Fibroblast of skin of abdomen (primary cell): ENCODE data around the gene EYS.
"Not testable (repeated sequence)": the region's sequence is repeated elsewhere in the genome, so short reads cannot be mapped to it uniquely, and the experiment has no call there.

Experiments used
- DNase-seq: peaks from one replicate; pipeline ENCODE4 v3.0.0-alpha.2; 2013

The EYS gene

GRCh38 chr6:64113704-64114103 is 1593.3 kb downstream of the EYS start:
- DNase-seq: no peak

- DNase-seq: no peak
Observed at GRCh38 chr6:64104051-64104450, 1603.0 kb downstream of the EYS start.

GRCh38 chr6:64103480-64103879 is 1603.5 kb downstream of the EYS start:
- DNase-seq: no peak

GRCh38 chr6:64100702-64101303 is 1606.2 kb downstream of the EYS start:
- no peak for DNase-seq

- DNase-seq: no peak
Observed at GRCh38 chr6:64090352-64090751, 1616.7 kb downstream of the EYS start.

GRCh38 chr6:64085126-64085525 is 1621.9 kb downstream of the EYS start:
- no peak for DNase-seq

- no peak for DNase-seq
Observed at GRCh38 chr6:64084185-64084663, 1622.8 kb downstream of the EYS start.

- no peak for DNase-seq
Observed at GRCh38 chr6:64083261-64083660, 1623.8 kb downstream of the EYS start.

GRCh38 chr6:64081453-64081852 is 1625.6 kb downstream of the EYS start:
- peak; percentile 64 for DNase-seq

GRCh38 chr6:64074981-64075380 is 1632.0 kb downstream of the EYS start:
- DNase-seq: no peak

- DNase-seq: no peak
Observed at GRCh38 chr6:64072686-64073085, 1634.3 kb downstream of the EYS start.

- no peak for DNase-seq
Observed at GRCh38 chr6:64064919-64065318, 1642.1 kb downstream of the EYS start.

GRCh38 chr6:64062960-64063683 is 1643.9 kb downstream of the EYS start:
- peak; percentile 59 for DNase-seq

GRCh38 chr6:64054861-64055260 is 1652.2 kb downstream of the EYS start:
- no peak for DNase-seq

- peak; percentile 37 for DNase-seq
Observed at GRCh38 chr6:64050590-64050989, 1656.4 kb downstream of the EYS start.

- no peak for DNase-seq
Observed at GRCh38 chr6:64049736-64050135, 1657.3 kb downstream of the EYS start.

- DNase-seq: no peak
Observed at GRCh38 chr6:64046746-64047208, 1660.2 kb downstream of the EYS start.

- no peak for DNase-seq
Observed at GRCh38 chr6:64041373-64041772, 1665.7 kb downstream of the EYS start.

- peak; percentile 67 for DNase-seq
Observed at GRCh38 chr6:64040113-64040512, 1666.9 kb downstream of the EYS start.

- peak; percentile 28 for DNase-seq
Observed at GRCh38 chr6:64037427-64037826, 1669.6 kb downstream of the EYS start.

- peak; percentile 68 for DNase-seq
Observed at GRCh38 chr6:64034910-64035655, 1671.9 kb downstream of the EYS start.

GRCh38 chr6:64034291-64034690 is 1672.7 kb downstream of the EYS start:
- DNase-seq: no peak

- not testable (repeated sequence) for DNase-seq
Observed at GRCh38 chr6:64030950-64031618, 1675.9 kb downstream of the EYS start.
